ENCODE measurements around the gene ACSM3. TPM values are rescaled to one million over a fixed set of nuclear protein-coding genes. Genes with fewer than 3 reads are reported as not detected.

Gene ACSM3
- polyA plus RNA-seq, 2 of the 4 experiments (the other 2 are of a cell fraction), result 2.9 to 15.7 TPM

DNA sequence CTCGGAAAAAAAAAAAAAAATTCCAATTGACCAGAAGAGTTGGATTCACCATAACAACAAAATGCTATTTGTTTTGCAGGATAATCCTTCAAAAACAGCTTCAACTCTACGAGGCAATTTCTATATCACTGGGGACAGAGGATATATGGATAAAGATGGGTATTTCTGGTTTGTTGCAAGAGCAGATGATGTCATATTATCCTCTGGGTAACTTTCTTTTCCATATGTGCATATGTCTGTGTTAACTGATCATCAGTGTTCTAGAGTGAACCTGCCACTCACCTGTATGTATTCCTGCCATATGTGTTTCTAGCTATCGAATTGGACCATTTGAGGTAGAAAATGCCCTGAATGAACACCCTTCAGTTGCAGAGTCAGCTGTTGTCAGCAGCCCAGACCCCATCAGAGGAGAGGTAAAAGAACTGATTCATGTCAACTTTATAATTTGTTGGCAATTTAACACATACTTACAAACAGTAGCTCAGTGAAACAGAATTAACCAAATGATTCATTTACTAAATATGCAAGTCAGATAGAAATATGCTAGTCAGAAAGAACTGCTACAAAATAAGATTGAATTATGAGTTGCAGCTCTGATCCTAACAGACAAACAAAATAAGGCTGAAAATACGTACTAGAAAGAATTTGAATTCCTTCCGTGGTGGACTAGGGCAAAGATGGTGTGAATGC, 28.3 kb downstream of the ACSM3 start:
- H3K4me3 ChIP-seq, result no peak overlapping the region
- H3K9me3 ChIP-seq, result no peaks in the 10 kb centered on the region
- ChIA-PET POLR2A (no interaction called here), CTCF (interaction anchor here (0.9 to 1.6 kb wide), 6 partner anchors 8 to 292 kb away, joined by 3 to 7 read pairs (median 3); partner anchors contain the start of genes ERI2 and REXO5)
- 79% methylated on average over 5 of the region's 5 CpGs for WGBS (ENCODE audit: missing lambda C conversion rate)
- H3K4me1 ChIP-seq, result no peaks in the 10 kb centered on the region
- H3K4me2 ChIP-seq, result no peak overlapping the region
- DNase-seq (ENCODE audit: low read depth in 1 of 2, low spot score in 1 of 2) (no peak), FAIRE-seq (no peak), ATAC-seq (no peak)
- no peak overlapping the region for H3K27ac ChIP-seq
- TF ChIP-seq FOSB (CRISPR knock-in tag; IDR thresholded peaks at IDR 0.05) (no peak), ELK1 (IDR thresholded peaks at IDR 0.05; ENCODE audit: low read depth, low read length) (no peak), FOSL2 (IDR thresholded peaks at IDR 0.05) (no peak), FOSL2 (CRISPR knock-in tag; IDR thresholded peaks at IDR 0.05) (no peak), HOXB13 (CRISPR knock-in tag; IDR thresholded peaks at IDR 0.05; ENCODE audit: low read depth) (no peak), ZFP36 (IDR thresholded peaks at IDR 0.05; ENCODE audit: borderline replicate concordance, partially characterized antibody) (no peak), POLR2A (IDR thresholded peaks at IDR 0.05; ENCODE audit: low read length) (no peak), TFCP2L1 (CRISPR knock-in tag; IDR thresholded peaks at IDR 0.05) (no peak), CBX8 (IDR thresholded peaks at IDR 0.05) (no peak), CEBPB (IDR thresholded peaks at IDR 0.05) (no peak), PBX3 (IDR thresholded peaks at IDR 0.05) (no peak), E2F6 (IDR thresholded peaks at IDR 0.05; ENCODE audit: borderline replicate concordance, low read depth) (no peak), RARB (CRISPR knock-in tag; IDR thresholded peaks at IDR 0.05) (no peak)
- TF ChIP-seq, protein P1, sequence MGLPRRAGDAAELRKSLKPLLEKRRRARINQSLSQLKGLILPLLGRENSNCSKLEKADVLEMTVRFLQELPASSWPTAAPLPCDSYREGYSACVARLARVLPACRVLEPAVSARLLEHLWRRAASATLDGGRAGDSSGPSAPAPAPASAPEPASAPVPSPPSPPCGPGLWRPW (IDR thresholded peaks at IDR 0.05), result no peak

- DNase-seq (ENCODE audit: low read depth in 1 of 2, low spot score in 1 of 2), result no peak
- ChIA-PET POLR2A (no interaction called here), CTCF (interaction anchor here (1.4 to 1.9 kb wide), 3 partner anchors 9 to 51 kb away, joined by 4 to 8 read pairs (median 6); no protein-coding TSS in a partner anchor)
- H3K9me3 ChIP-seq, result no peaks in the 10 kb centered on the region
- H3K4me3 ChIP-seq, result no peak overlapping the region
- H3K4me1 ChIP-seq, result no peaks in the 10 kb centered on the region
- H3K4me2 ChIP-seq, result no peak overlapping the region
- H3K27ac ChIP-seq, result no peak overlapping the region
- no peak for ATAC-seq
- 86% methylated on average over 2 of the region's 2 CpGs for WGBS (ENCODE audit: missing lambda C conversion rate)
- TF ChIP-seq TFCP2L1 (CRISPR knock-in tag; IDR thresholded peaks at IDR 0.05) (no peak), EHF (CRISPR knock-in tag; IDR thresholded peaks at IDR 0.05) (no peak), NFE2L2 (conservative IDR thresholded peaks at IDR 0.05; ENCODE audit: low read length) (no peak; the same call in 1 of the 2 replicates), MAZ (IDR thresholded peaks at IDR 0.05; ENCODE audit: borderline replicate concordance, low read depth, low read length) (no peak), RAD21 (conservative IDR thresholded peaks at IDR 0.05 in 1 of 2, IDR thresholded peaks at IDR 0.05 in 1 of 2) (no peak), ZC3H11A (IDR thresholded peaks at IDR 0.05) (no peak)
- no peak for FAIRE-seq
Measured at GRCh38 chr16:20798364-20798763, 34.5 kb downstream of the ACSM3 start.

DNA sequence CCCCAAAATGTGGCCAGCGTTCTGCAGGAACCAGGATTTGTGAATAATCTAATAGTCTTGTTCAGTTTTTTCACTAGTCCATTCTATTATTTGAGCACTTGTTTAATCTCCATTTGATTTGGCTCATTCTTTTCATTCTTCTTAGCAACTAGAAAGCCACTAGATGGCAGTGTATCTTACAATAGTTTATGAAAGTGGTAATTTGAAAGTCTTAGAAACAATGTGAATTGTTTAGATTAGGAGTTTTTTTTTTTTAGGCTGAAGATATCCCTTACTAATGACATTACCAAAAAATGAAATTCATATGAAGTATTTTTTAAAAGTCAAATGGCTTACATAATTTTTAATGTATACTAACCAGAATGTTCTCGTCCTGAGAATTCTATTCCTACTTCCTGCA, 35.8 kb downstream of the ACSM3 start:
- no peak for ATAC-seq
- H3K27ac ChIP-seq, result no peak overlapping the region
- DNase-seq (ENCODE audit: low read depth in 1 of 2, low spot score in 1 of 2), result no peak
- CTCF ChIA-PET, result interaction anchor here (0.7 to 1.9 kb wide), 7 partner anchors 7 to 120 kb away, joined by 3 to 8 read pairs (median 3); no protein-coding TSS in a partner anchor
- TF ChIP-seq, protein P2, sequence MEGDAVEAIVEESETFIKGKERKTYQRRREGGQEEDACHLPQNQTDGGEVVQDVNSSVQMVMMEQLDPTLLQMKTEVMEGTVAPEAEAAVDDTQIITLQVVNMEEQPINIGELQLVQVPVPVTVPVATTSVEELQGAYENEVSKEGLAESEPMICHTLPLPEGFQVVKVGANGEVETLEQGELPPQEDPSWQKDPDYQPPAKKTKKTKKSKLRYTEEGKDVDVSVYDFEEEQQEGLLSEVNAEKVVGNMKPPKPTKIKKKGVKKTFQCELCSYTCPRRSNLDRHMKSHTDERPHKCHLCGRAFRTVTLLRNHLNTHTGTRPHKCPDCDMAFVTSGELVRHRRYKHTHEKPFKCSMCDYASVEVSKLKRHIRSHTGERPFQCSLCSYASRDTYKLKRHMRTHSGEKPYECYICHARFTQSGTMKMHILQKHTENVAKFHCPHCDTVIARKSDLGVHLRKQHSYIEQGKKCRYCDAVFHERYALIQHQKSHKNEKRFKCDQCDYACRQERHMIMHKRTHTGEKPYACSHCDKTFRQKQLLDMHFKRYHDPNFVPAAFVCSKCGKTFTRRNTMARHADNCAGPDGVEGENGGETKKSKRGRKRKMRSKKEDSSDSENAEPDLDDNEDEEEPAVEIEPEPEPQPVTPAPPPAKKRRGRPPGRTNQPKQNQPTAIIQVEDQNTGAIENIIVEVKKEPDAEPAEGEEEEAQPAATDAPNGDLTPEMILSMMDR (IDR thresholded peaks at IDR 0.05), result peak; percentile 52
- no peak for TF ChIP-seq NPAS2 (CRISPR knock-in tag; IDR thresholded peaks at IDR 0.05; ENCODE audit: borderline replicate concordance)
- TF ChIP-seq EHMT2 (IDR thresholded peaks at IDR 0.05; ENCODE audit: low read depth), result no peak
- TF ChIP-seq POLR2AphosphoS2 (conservative IDR thresholded peaks at IDR 0.05; ENCODE audit: low read length), result no peak
- TF ChIP-seq SMC3 (IDR thresholded peaks at IDR 0.05), result peak; percentile 51
- TF ChIP-seq PBX3 (IDR thresholded peaks at IDR 0.05), result no peak
- no peak for TF ChIP-seq BHLHE40 (IDR thresholded peaks at IDR 0.05; ENCODE audit: low read depth, low read length)
- peak; percentile 25 to 36; a peak in 4 of 5 replicates for TF ChIP-seq RAD21 (conservative IDR thresholded peaks at IDR 0.05 in 1 of 2, IDR thresholded peaks at IDR 0.05 in 1 of 2)
- TF ChIP-seq SREBF2 (IDR thresholded peaks at IDR 0.05), result no peak
- TF ChIP-seq HEYL (CRISPR knock-in tag; IDR thresholded peaks at IDR 0.05), result no peak
- TF ChIP-seq CHD4 (IDR thresholded peaks at IDR 0.05; ENCODE audit: borderline replicate concordance), result no peak
- H3K4me1 ChIP-seq, result no peaks in the 10 kb centered on the region
- WGBS (ENCODE audit: missing lambda C conversion rate), result 57% methylated on average over 2 of the region's 2 CpGs
- H3K9me3 ChIP-seq, result no peaks in the 10 kb centered on the region
- FAIRE-seq, result peak; percentile 54
- H3K4me3 ChIP-seq, result no peak overlapping the region
- POLR2A ChIA-PET, result no interaction called here
- no peak overlapping the region for H3K4me2 ChIP-seq

Data from A549 (cell line).